ENCODE results near the gene CHAMP1. TPM values are rescaled to one million over a fixed set of nuclear protein-coding genes. Genes with fewer than 3 reads are reported as not detected.
"Not testable (repeated sequence)": the region's sequence is repeated elsewhere in the genome, so short reads cannot be mapped to it uniquely, and the experiment has no call there.

The CHAMP1 gene
- total RNA-seq, 2 experiments from 2014 or later: 30.5 to 30.8 TPM

DNA sequence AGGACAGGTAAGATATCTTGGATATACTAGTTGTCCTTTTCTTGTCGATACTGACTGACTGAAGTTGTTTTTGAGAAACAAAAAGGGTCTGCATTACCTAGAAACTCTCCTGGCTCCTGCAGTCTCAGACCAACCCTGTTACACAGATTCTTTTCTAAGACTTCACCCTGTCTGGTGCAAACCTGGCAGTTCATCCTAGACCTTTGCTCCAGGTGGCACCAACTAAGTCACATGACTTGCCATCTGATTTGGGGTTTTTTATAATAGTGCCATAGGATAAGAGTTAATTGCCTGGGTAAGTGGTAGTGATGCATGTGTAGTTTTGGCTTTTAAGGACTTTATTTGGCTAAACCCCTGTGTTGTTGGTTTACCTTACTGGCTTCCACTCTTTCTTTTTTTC is 14.3 kb downstream of the CHAMP1 start:
- no peak for DNase-seq
- no peaks in the 10 kb centered on the region for H3K9me3 Mint-ChIP-seq
- H3K36me3 Mint-ChIP-seq: peaks cover 22% of the 10 kb centered on the region
- no peak for ATAC-seq (ENCODE audit: low read depth)
- H3K4me1 Mint-ChIP-seq: peaks cover 13% of the 10 kb centered on the region
- no peak overlapping the region for H3K4me3 Mint-ChIP-seq
- no peak overlapping the region for H3K27ac Mint-ChIP-seq
- H3K27me3 Mint-ChIP-seq: no peaks in the 10 kb centered on the region
- POLR2A ChIA-PET: interaction anchor here (0.6 kb wide), 1 partner anchor 38 kb away, joined by 4 read pairs; no protein-coding TSS in a partner anchor

DNA sequence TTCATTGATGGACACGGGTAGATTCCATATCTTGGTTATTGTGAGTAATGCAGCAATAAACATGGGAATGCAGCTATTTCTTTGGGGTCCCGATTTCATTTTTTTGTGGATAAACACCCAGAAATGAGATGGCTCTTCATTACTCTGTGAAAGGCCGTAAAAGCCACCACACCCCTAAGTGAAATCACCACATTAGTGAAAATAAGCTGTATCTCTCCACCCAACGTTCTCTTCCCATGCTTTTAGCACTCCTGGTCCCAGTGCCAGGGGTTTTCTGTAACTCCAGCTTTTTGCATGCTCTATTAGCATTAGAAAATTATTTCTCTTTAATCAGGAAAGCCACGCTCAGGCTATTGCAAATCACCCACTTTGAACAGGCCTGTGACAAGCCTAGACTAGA is 15.8 kb downstream of the CHAMP1 start:
- H3K4me1 Mint-ChIP-seq: peaks cover 18% of the 10 kb centered on the region
- ATAC-seq (ENCODE audit: low read depth) (no peak), DNase-seq (no peak)
- peaks cover 14% of the 10 kb centered on the region for H3K36me3 Mint-ChIP-seq
- no peaks in the 10 kb centered on the region for H3K9me3 Mint-ChIP-seq
- POLR2A ChIA-PET: no interaction called here
- H3K27ac Mint-ChIP-seq: no peak overlapping the region
- H3K27me3 Mint-ChIP-seq: no peaks in the 10 kb centered on the region
- no peak overlapping the region for H3K4me3 Mint-ChIP-seq

DNA sequence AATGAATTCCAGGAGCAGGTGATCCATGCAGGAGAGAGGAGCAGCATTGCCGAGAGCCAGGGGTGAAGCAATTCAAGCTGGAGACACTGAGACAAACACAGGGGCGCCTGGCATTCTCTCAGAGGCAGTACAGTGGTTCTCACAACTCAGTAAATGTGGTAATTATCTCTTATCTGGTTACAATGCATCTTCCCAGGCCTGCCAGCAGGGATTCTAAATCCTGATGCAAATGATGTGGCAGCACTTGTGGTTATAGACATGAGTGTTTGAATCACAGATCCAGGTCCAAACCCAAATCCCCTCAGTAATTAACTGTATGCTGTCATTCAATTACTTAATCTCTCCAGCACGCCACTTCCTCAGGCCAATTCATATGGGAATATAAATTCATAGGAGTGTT is 19.6 kb downstream of the CHAMP1 start:
- POLR2A ChIA-PET: interaction anchor here (0.6 to 1.1 kb wide), 2 partner anchors 20 to 49 kb away, joined by 3 to 6 read pairs; partner anchors contain the start of gene CHAMP1
- not testable (repeated sequence) for H3K36me3 Mint-ChIP-seq; H3K27me3 Mint-ChIP-seq; DNase-seq; H3K9me3 Mint-ChIP-seq; ATAC-seq (ENCODE audit: low read depth)
- H3K4me3 Mint-ChIP-seq: peak overlapping the region; percentile 79
- H3K27ac Mint-ChIP-seq: peak overlapping the region; percentile 88
- H3K4me1 Mint-ChIP-seq: peaks cover 15% of the 10 kb centered on the region

DNA sequence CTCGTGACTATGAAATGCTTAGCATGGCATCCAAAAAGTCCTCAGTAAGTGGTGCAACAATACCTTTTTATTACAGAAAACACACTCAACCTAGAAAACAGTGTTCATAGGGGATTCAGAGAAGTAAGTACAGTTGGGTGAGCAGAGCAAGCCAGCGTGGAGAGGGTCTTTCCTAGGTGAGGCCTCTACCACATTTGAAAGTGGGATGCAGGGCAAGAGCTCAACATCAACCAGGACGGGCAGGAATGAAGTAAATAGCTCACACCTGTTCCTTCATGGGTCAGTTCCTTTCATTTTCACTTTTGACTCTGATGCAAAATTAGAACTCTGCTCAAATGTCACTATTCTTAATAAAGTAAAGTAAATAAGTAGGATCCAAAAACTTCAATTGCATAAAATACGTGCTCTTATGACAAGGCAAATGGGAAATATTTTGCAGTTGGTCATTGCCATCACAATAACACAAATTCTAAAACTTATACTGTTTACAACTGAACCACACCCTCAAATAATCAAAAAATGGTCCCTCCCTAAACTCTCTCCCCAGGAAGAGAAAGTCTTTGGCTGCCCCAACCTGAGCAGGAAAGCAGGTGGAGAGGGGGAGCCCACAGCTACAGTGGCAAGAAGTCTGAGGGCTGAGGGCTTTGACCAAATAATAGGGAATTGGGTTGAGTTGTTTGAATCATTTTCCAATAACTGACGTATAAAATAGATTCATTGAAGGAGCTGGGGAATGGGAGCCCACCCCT is 20.2 kb downstream of the CHAMP1 start:
- H3K27ac Mint-ChIP-seq: peak overlapping the region; percentile 88
- H3K27me3 Mint-ChIP-seq: peaks cover 9% of the 10 kb centered on the region
- H3K36me3 Mint-ChIP-seq: peaks cover under 1% of the 10 kb centered on the region
- ATAC-seq (ENCODE audit: low read depth) (peak; percentile 22), DNase-seq (no peak)
- POLR2A ChIA-PET: interaction anchor here (0.6 to 1.6 kb wide), 3 partner anchors 21 to 55 kb away, joined by 3 to 6 read pairs (median 3); partner anchors contain the start of gene CHAMP1
- peaks cover 16% of the 10 kb centered on the region for H3K4me1 Mint-ChIP-seq
- no peaks in the 10 kb centered on the region for H3K9me3 Mint-ChIP-seq
- H3K4me3 Mint-ChIP-seq: peak overlapping the region; percentile 79

DNA sequence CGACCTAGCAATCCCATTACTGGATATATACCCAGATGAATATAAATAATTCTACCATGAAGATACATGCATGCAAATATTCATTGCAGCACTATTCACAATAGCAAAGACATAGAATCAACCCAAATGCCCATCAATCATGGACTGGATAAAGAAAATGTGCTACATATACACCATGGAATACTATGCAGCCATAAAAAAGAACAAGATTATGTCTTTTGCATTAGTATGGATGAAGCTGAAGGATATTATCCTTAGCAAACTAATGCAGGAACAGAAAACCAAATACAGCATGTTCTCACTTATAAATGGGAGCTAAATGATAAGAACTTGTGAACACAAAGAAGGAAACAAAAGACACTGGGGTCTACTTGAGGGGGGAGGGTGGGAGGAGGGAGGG is 22.2 kb downstream of the CHAMP1 start:
- ATAC-seq (ENCODE audit: low read depth); H3K9me3 Mint-ChIP-seq: not testable (repeated sequence)
- POLR2A ChIA-PET: interaction anchor here (0.5 kb wide), 1 partner anchor 484 kb away, joined by 4 read pairs; no protein-coding TSS in a partner anchor

DNA sequence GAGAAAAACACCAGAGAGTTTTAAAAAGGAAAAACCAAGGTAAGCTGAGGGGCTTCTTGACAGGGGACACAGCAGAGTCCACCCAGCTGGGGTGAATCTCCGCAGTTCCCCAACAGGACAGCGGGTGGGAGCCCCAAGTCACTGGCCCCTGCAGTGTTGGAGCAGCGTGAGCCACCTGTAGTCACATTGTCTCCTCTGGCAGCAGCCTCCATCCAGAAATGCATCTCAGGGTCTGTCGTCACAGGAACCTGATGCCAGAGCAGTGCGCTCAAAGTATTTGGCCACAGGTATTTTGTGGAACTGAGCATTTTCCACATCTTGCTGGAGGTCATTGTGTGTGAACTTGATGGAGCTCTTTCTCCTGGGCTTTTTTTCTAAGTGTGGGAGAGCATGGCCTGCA is 24.7 kb downstream of the CHAMP1 start:
- DNase-seq (no peak), ATAC-seq (ENCODE audit: low read depth) (no peak)
- H3K27me3 Mint-ChIP-seq: peaks cover 24% of the 10 kb centered on the region
- peaks cover 31% of the 10 kb centered on the region for H3K4me1 Mint-ChIP-seq
- no peak overlapping the region for H3K4me3 Mint-ChIP-seq
- POLR2A ChIA-PET: no interaction called here
- no peaks in the 10 kb centered on the region for H3K9me3 Mint-ChIP-seq
- H3K36me3 Mint-ChIP-seq: no peaks in the 10 kb centered on the region
- no peak overlapping the region for H3K27ac Mint-ChIP-seq

More for the DNA sequence above, 22.2 kb downstream of the CHAMP1 start:
- not testable (repeated sequence) for H3K36me3 Mint-ChIP-seq, DNase-seq, H3K4me3 Mint-ChIP-seq, H3K27ac Mint-ChIP-seq
- peaks cover 13% of the 10 kb centered on the region for H3K27me3 Mint-ChIP-seq
- peaks cover 32% of the 10 kb centered on the region for H3K4me1 Mint-ChIP-seq

DNA sequence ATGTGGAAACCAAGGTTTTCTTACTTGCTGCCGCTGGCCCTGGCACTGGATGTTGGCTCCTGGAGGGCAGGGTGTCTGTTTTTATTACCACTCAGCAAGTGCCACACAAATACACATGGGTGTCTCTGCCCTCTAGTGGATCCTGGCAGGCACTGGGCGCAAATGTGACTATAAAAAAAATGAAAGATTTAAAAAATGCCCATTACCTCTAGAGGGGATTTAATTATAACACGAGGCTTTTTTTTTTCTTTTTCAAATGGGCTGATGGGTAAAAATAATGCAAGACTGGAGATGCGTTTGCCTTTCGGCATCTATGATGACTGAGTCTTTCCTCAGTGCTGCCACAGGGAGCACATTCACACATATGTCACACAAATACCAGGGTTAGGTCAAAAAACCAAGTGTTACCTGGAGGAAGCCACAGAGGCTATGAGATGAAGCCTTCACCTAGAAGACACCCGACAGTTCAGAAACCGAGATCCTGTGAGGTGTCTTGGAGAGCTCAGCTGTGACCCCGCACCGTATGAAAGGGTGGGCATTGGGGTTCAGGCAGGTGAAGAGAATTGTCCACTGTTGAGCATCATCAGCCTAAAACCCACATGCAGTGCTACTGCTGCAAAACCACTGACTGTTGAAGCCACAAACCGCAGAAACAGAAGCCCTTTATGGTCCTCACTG is 25.7 kb downstream of the CHAMP1 start:
- H3K4me3 Mint-ChIP-seq: peak overlapping the region; percentile 13
- no peaks in the 10 kb centered on the region for H3K36me3 Mint-ChIP-seq
- ATAC-seq (ENCODE audit: low read depth) (peak; percentile 85), DNase-seq (no peak)
- peak overlapping the region; percentile 5 for H3K27ac Mint-ChIP-seq
- POLR2A ChIA-PET: interaction anchor here (0.8 to 0.9 kb wide), 2 partner anchors 21 to 60 kb away, joined by 4 read pairs; no protein-coding TSS in a partner anchor
- peaks cover 21% of the 10 kb centered on the region for H3K4me1 Mint-ChIP-seq
- peaks cover 27% of the 10 kb centered on the region for H3K27me3 Mint-ChIP-seq
- H3K9me3 Mint-ChIP-seq: no peaks in the 10 kb centered on the region

DNA sequence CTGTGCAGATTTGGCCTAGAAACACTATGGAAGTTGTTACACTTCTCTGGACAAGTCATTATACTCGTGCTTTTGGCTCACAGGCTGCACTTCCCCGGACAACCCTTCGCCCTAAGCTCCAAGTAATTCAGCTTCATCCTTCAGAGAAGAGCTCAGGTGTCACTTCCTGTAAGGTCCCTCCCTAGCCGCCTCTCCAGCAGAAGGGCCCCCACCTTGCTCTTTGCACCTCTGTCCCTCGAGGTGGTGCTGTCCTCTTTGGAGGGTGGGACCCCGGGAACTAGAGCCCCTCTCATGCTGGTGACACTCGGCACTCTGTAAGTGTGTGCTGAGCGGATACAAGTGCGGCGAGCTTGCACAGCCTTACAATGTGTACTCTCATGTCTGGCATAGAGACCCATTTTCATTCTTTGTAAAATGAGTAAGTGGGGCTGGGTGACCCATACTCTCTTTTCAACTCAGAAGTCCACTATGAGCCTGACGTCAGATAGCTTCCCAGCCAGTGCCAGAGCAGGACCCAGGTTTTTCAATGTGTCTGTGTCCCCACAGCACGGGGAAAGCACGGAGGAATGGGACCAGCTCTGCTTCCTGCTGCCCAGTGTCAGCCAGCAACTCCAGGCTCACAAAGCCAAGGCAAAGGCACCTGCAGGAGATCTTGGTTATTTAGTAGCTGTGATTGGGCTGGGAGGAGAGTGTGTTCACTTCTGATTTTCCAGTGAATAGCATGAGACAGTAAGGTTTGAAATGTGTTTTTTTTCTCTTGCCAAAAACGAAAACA is 26.9 kb downstream of the CHAMP1 start:
- DNase-seq (no peak), ATAC-seq (ENCODE audit: low read depth) (no peak)
- Mint-ChIP-seq H3K4me1 (peaks cover 20% of the 10 kb centered on the region), H3K27me3 (peaks cover 30% of the 10 kb centered on the region), H3K9me3 (no peaks in the 10 kb centered on the region), H3K4me3 (no peak overlapping the region), H3K36me3 (no peaks in the 10 kb centered on the region), H3K27ac (no peak overlapping the region)
- POLR2A ChIA-PET: interaction anchor here (0.8 to 0.9 kb wide), 2 partner anchors 23 to 61 kb away, joined by 4 read pairs; no protein-coding TSS in a partner anchor

DNA sequence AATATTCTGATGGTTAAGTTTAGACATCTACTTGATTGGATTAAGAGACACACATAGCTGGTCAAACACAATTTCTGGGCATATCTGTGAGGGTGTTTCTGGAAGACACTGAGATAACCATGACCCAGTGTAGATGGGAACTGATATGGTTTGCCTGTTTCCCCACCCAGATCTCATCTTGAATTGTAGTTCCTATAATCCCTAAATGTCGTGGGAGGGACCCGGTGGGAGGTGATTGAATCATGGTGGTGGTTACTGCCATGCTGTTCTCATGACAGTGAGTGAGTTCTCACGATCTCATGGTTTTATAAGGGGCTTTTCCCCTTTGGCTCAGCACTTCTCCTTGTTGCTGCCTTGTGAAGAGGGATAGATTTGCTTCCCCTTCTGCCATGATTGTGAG is 33.0 kb downstream of the CHAMP1 start:
- H3K9me3 Mint-ChIP-seq; H3K4me3 Mint-ChIP-seq; POLR2A ChIA-PET; H3K36me3 Mint-ChIP-seq; ATAC-seq (ENCODE audit: low read depth); DNase-seq; H3K27ac Mint-ChIP-seq; H3K4me1 Mint-ChIP-seq: not testable (repeated sequence)
- H3K27me3 Mint-ChIP-seq: peaks cover 62% of the 10 kb centered on the region

DNA sequence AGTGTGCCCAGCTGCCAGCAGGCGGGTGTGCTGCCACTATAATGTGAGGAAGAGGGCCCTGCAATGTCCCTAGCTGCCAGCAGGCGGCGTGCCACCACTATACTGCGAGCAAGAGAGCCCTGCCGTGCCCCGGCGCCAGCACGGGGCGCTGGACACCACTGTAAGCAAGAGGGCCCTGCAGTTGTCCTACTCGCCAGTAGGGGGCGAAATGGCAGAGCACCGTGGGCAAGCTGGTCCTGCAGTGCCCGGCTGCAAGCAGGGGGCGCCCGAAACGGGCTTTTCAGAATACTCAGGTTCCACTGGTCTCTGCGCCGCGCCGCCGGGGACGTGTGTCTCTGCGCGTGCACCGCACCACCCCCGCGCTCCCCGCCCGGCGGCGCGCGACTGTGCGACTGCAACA is 38.5 kb downstream of the CHAMP1 start:
- DNase-seq; H3K4me1 Mint-ChIP-seq; POLR2A ChIA-PET; ATAC-seq (ENCODE audit: low read depth); H3K36me3 Mint-ChIP-seq; H3K9me3 Mint-ChIP-seq; H3K27ac Mint-ChIP-seq; H3K4me3 Mint-ChIP-seq: not testable (repeated sequence)
- H3K27me3 Mint-ChIP-seq: peaks cover 37% of the 10 kb centered on the region

DNA sequence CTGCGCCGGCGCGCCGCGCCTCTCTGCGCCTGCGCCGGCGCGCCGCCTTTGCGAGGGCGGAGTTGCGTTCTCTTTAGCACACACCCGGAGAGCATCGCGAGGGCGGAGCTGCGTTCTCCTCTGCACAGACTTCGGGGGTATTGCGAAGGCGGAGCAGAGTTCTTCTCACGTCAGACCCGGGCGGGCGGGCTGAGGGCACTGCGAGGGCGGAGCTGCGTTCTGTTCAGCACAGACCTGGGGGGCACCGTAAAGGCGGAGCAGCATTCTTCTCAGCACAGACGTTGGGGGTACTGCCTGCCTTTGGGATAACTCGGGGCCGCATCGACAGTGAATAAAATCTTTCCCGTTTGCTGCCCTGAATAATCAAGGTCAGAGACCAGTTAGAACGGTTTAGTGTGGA is 39.1 kb downstream of the CHAMP1 start:
- ATAC-seq (ENCODE audit: low read depth); H3K36me3 Mint-ChIP-seq; POLR2A ChIA-PET; DNase-seq; H3K4me1 Mint-ChIP-seq; H3K4me3 Mint-ChIP-seq; H3K9me3 Mint-ChIP-seq; H3K27ac Mint-ChIP-seq: not testable (repeated sequence)
- H3K27me3 Mint-ChIP-seq: peaks cover 31% of the 10 kb centered on the region
